Skeletal muscle tissue (tissue), 4 donors: Measurements from ENCODE around the gene LTBR. TPM values are rescaled to one million over a fixed set of nuclear protein-coding genes. Genes with fewer than 3 reads are reported as not detected.

Experiments used
- H3K27ac ChIP-seq: one replicate; pipeline ENCODE4 v1.7.0; 2013; ENCODE audit warnings: mild to moderate bottlenecking, low read depth, low read length, inconsistent platforms
- H3K27me3 ChIP-seq, 3 donors: one replicate each; pipeline ENCODE4 v1.7.0; 2013; ENCODE audit warnings: low read length in 3 of 3; ENCODE audit not compliant: control insufficient read depth in 3 of 3, insufficient read depth in 3 of 3
- H3K36me3 ChIP-seq, 3 donors: one replicate each; pipeline ENCODE4 v1.7.0; 2013; ENCODE audit warnings: low read length in 3 of 3; ENCODE audit not compliant: control insufficient read depth in 3 of 3, insufficient read depth in 3 of 3
- H3K4me1 ChIP-seq, 3 donors: one replicate each; pipeline ENCODE4 v1.7.0; 2013; ENCODE audit warnings: low read length in 3 of 3, mild to moderate bottlenecking in 3 of 3; ENCODE audit not compliant: control insufficient read depth in 3 of 3, insufficient read depth in 3 of 3
- H3K4me3 ChIP-seq, 3 donors: one replicate each; pipeline ENCODE4 v1.7.0; 2013; ENCODE audit warnings: low read length in 3 of 3
- H3K9ac ChIP-seq, 3 donors: one replicate each; pipeline ENCODE4 v1.7.0; 2013; ENCODE audit warnings: low read length in 3 of 3, mild to moderate bottlenecking in 3 of 3, moderate library complexity in 2 of 3, low read depth in 1 of 3
- H3K9me3 ChIP-seq, 3 donors: one replicate each; pipeline ENCODE4 v1.7.0; 2013; ENCODE audit warnings: low read length in 3 of 3; ENCODE audit not compliant: control insufficient read depth in 3 of 3
- total RNA-seq: library from RNA; depleted of rRNA; stranded (reverse); fragments of >200 nt; gene quantifications from one replicate; pipeline ENCODE4 v1.2.3, GENCODE V29; 2014
- donor health status: Osteomylitis.

LTBR gene
- total RNA-seq, 1 donor from 2014 or later = 11.0 TPM

GRCh38 chr12:6374786-6375160 is 9.2 kb upstream of the LTBR start:
- Histone ChIP-seq H3K27ac (no peak overlapping the region), H3K9me3 (no peaks in the 10 kb centered on the region), H3K36me3 (no peaks in the 10 kb centered on the region), H3K9ac (no peak overlapping the region), H3K4me3 (no peak overlapping the region), H3K4me1 (peaks cover 22 to 29% (median 26%) of the 10 kb centered on the region in 3 donors), H3K27me3 (no peaks in the 10 kb centered on the region)

- Histone ChIP-seq H3K9me3 (no peaks in the 10 kb centered on the region), H3K9ac (peak within 1 kb of the TSS in 2 of 3 donors; percentile 57 to 62), H3K27ac (no peak within 1 kb of the TSS), H3K4me3 (no peak within 1 kb of the TSS), H3K36me3 (no peaks in the 10 kb centered on the region), H3K4me1 (peaks cover 22 to 29% (median 26%) of the 10 kb centered on the region in 3 donors), H3K27me3 (no peaks in the 10 kb centered on the region)
Observed at GRCh38 chr12:6375269-6376078, 8.5 kb upstream of the LTBR start, which contains the start of gene SCNN1A. Gene SCNN1A (minus strand): TSS chr12:6375563. CDS start chr12:6374783, 780 bp downstream.

- Histone ChIP-seq H3K27me3 (no peaks in the 10 kb centered on the region), H3K4me1 (peaks cover 22 to 26% (median 26%) of the 10 kb centered on the region in 3 donors), H3K9ac (peak overlapping the region in 2 of 3 donors; percentile 57 to 62), H3K27ac (peak overlapping the region; percentile 26), H3K36me3 (no peaks in the 10 kb centered on the region), H3K4me3 (peak overlapping the region in 1 of 3 donors; percentile 30), H3K9me3 (no peaks in the 10 kb centered on the region)
Observed at GRCh38 chr12:6376079-6376869, 7.7 kb upstream of the LTBR start.

- no peaks in the 10 kb centered on the region for H3K27me3 ChIP-seq
- H3K9ac ChIP-seq = peak overlapping the region in 2 of 3 donors; percentile 55 to 61
- H3K9me3 ChIP-seq = no peaks in the 10 kb centered on the region
- H3K27ac ChIP-seq = peak overlapping the region; percentile 26
- peaks cover 22 to 26% (median 26%) of the 10 kb centered on the region in 3 donors for H3K4me1 ChIP-seq
- H3K4me3 ChIP-seq = peak overlapping the region in 1 of 3 donors; percentile 30
- H3K36me3 ChIP-seq = no peaks in the 10 kb centered on the region
Observed at GRCh38 chr12:6376870-6377666, 6.9 kb upstream of the LTBR start.

- Histone ChIP-seq H3K4me3 (no peak overlapping the region), H3K36me3 (no peaks in the 10 kb centered on the region), H3K27me3 (no peaks in the 10 kb centered on the region), H3K9me3 (no peaks in the 10 kb centered on the region), H3K4me1 (peaks cover 21 to 26% (median 23%) of the 10 kb centered on the region in 3 donors), H3K27ac (no peak overlapping the region), H3K9ac (peak overlapping the region in 1 of 3 donors; percentile 55)
Observed at GRCh38 chr12:6377667-6377994, 6.3 kb upstream of the LTBR start.

- Histone ChIP-seq H3K4me1 (peaks cover 28 to 37% (median 32%) of the 10 kb centered on the region in 3 donors), H3K27ac (no peak overlapping the region), H3K9ac (peak overlapping the region in 1 of 3 donors; percentile 25), H3K36me3 (no peaks in the 10 kb centered on the region), H3K4me3 (no peak overlapping the region), H3K9me3 (no peaks in the 10 kb centered on the region), H3K27me3 (no peaks in the 10 kb centered on the region)
Observed at GRCh38 chr12:6378709-6379472, 5.1 kb upstream of the LTBR start.

GRCh38 chr12:6380141-6381121 is 3.5 kb upstream of the LTBR start:
- Histone ChIP-seq H3K9ac (peak overlapping the region in 1 of 3 donors; percentile 16), H3K27ac (no peak overlapping the region), H3K36me3 (peaks cover 0 to 6% (median 0%) of the 10 kb centered on the region in 3 donors), H3K4me3 (no peak overlapping the region), H3K4me1 (peaks cover 40 to 51% (median 44%) of the 10 kb centered on the region in 3 donors), H3K9me3 (no peaks in the 10 kb centered on the region), H3K27me3 (no peaks in the 10 kb centered on the region)

- H3K27ac ChIP-seq = no peak overlapping the region
- H3K9me3 ChIP-seq = no peaks in the 10 kb centered on the region
- no peaks in the 10 kb centered on the region for H3K27me3 ChIP-seq
- peaks cover 28 to 39% (median 29%) of the 10 kb centered on the region in 3 donors for H3K4me1 ChIP-seq
- H3K4me3 ChIP-seq = no peak overlapping the region
- H3K36me3 ChIP-seq = peaks cover 11 to 19% (median 13%) of the 10 kb centered on the region in 3 donors
- H3K9ac ChIP-seq = peak overlapping the region in 2 of 3 donors; percentile 32 to 97
Observed at GRCh38 chr12:6382371-6382770, 1.6 kb upstream of the LTBR start.
